Neural progenitor cell (in vitro differentiated cells): ENCODE results near the gene NAA40.

Source experiments
- EZH2 ChIP-seq: fragments of 200-600 bp; sonication (generic); IDR thresholded peaks from 2 replicates; pipeline ENCODE4 v1.6.1; 2017; ENCODE audit warnings: antibody characterized with exemption, mild to moderate bottlenecking, moderate library complexity
- EZH2phosphoT487 ChIP-seq: fragments of 200-600 bp; sonication (generic); IDR thresholded peaks from 2 replicates; pipeline ENCODE4 v1.6.1; 2017; ENCODE audit warnings: antibody characterized with exemption
- TF ChIP-seq, protein P1 (sequence below): fragments of 200-600 bp; sonication (generic); IDR thresholded peaks from 2 replicates; pipeline ENCODE4 v1.5.1; 2017; ENCODE audit warnings: antibody characterized with exemption, mild to moderate bottlenecking

GRCh38 chr11:64001484-64002420, 63.0 kb downstream of the NAA40 start:
- TF ChIP-seq, protein P1, sequence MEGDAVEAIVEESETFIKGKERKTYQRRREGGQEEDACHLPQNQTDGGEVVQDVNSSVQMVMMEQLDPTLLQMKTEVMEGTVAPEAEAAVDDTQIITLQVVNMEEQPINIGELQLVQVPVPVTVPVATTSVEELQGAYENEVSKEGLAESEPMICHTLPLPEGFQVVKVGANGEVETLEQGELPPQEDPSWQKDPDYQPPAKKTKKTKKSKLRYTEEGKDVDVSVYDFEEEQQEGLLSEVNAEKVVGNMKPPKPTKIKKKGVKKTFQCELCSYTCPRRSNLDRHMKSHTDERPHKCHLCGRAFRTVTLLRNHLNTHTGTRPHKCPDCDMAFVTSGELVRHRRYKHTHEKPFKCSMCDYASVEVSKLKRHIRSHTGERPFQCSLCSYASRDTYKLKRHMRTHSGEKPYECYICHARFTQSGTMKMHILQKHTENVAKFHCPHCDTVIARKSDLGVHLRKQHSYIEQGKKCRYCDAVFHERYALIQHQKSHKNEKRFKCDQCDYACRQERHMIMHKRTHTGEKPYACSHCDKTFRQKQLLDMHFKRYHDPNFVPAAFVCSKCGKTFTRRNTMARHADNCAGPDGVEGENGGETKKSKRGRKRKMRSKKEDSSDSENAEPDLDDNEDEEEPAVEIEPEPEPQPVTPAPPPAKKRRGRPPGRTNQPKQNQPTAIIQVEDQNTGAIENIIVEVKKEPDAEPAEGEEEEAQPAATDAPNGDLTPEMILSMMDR = no peak
- no peak for TF ChIP-seq EZH2phosphoT487
- TF ChIP-seq EZH2 = no peak
